ENCODE results near the gene CCDC74B. TPM values are rescaled to one million over a fixed set of nuclear protein-coding genes. Genes with fewer than 3 reads are reported as not detected.
"Not testable (repeated sequence)": the region's sequence is repeated elsewhere in the genome, so short reads cannot be mapped to it uniquely, and the experiment has no call there.

Gene CCDC74B
- total and polyA plus RNA-seq, 4 donors = 0.09 to 0.17 (median 0.09) TPM; not detected in 1

DNA sequence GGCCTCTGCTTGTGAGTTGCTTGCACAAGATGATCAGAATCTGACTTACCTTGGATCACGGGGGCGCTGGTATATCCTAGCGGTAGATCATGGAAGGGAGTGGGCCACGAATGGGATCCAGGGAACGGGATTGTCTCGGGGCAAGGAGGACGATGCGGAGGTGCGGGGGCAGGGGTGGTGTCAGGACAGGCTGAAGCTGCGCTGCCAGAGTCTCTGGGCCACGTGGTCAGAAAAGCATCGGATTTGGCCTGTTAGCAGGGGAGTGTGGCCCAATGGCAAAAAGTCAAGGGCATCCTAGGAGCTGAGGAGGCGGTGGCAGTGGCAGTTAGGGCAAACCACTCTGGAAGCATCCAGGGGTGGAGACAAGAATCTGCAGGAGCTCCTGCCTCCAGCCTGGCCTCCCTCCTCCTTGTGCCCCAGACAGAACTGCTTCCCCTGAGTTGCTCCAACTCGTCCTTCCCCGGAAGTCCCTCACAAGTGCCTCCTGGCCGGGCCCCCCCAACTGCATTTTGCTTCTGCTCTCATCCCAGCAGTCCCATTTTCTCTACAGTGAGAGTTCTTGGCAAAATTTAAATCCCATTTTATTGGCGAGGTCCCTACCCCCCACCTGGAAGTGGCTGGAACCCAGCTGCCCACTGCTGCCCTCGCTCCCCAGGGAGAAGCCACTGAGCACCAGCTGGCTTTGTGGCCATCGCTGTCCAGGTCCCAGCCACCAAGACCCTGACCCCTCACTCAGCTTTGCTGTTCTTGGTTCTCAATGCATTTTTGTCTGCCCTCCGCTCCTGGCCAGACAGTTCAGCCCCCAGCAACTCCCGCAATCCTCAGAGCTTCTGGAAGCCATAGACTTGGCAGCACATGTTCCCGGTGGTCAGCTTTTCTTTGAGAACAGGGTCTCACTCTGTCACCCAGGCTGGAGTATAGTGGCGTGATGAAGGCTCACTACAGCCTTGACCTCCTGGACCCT, 5.6 kb upstream of the CCDC74B start:
- Histone ChIP-seq H3K9ac (ENCODE audit: low read depth in 1 of 2, low read length in 2 of 2) (no peak overlapping the region), H3K4me1 (ENCODE audit: control insufficient read depth in 4 of 4, insufficient read depth in 4 of 4, low read length in 3 of 4) (no peaks in the 10 kb centered on the region), H3K9me3 (ENCODE audit: control insufficient read depth in 4 of 4, low read length in 3 of 4) (no peaks in the 10 kb centered on the region), H3K27ac (ENCODE audit: low read depth in 1 of 2, low read length in 2 of 2) (no peak overlapping the region), H3K36me3 (ENCODE audit: control insufficient read depth in 4 of 4, insufficient read depth in 3 of 4, low read depth in 1 of 4, low read length in 3 of 4) (peaks cover 8 to 19% (median 12%) of the 10 kb centered on the region in 4 donors), H3K4me3 (ENCODE audit: low read depth in 1 of 3, low read length in 3 of 3) (no peak overlapping the region), H3K27me3 (ENCODE audit: control insufficient read depth in 4 of 4, insufficient read depth in 4 of 4, low read length in 3 of 4) (no peaks in the 10 kb centered on the region)
- TF ChIP-seq FOXA2 (IDR thresholded peaks at IDR 0.05) (no peak), RXRA (IDR thresholded peaks at IDR 0.05) (no peak), REST (IDR thresholded peaks at IDR 0.05) (no peak), HNF4G (IDR thresholded peaks at IDR 0.05) (no peak), FOXA1 (IDR thresholded peaks at IDR 0.05) (no peak), GABPA (IDR thresholded peaks at IDR 0.05 in 1 of 2, conservative IDR thresholded peaks at IDR 0.05 in 1 of 2) (no peak), HNF4A (conservative IDR thresholded peaks at IDR 0.05) (no peak), YY1 (IDR thresholded peaks at IDR 0.05) (no peak), EGR1 (IDR thresholded peaks at IDR 0.05; ENCODE audit: low read depth in 2 of 2) (no peak), NR2F2 (IDR thresholded peaks at IDR 0.05) (no peak), RAD21 (IDR thresholded peaks at IDR 0.05) (no peak), ATF3 (IDR thresholded peaks at IDR 0.05) (no peak)
- TF ChIP-seq, protein P1, sequence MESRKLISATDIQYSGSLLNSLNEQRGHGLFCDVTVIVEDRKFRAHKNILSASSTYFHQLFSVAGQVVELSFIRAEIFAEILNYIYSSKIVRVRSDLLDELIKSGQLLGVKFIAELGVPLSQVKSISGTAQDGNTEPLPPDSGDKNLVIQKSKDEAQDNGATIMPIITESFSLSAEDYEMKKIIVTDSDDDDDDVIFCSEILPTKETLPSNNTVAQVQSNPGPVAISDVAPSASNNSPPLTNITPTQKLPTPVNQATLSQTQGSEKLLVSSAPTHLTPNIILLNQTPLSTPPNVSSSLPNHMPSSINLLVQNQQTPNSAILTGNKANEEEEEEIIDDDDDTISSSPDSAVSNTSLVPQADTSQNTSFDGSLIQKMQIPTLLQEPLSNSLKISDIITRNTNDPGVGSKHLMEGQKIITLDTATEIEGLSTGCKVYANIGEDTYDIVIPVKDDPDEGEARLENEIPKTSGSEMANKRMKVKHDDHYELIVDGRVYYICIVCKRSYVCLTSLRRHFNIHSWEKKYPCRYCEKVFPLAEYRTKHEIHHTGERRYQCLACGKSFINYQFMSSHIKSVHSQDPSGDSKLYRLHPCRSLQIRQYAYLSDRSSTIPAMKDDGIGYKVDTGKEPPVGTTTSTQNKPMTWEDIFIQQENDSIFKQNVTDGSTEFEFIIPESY (IDR thresholded peaks at IDR 0.05) = no peak
- TF ChIP-seq, protein P2, sequence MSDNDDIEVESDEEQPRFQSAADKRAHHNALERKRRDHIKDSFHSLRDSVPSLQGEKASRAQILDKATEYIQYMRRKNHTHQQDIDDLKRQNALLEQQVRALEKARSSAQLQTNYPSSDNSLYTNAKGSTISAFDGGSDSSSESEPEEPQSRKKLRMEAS (IDR thresholded peaks at IDR 0.05) = no peak
- TF ChIP-seq, protein P3, sequence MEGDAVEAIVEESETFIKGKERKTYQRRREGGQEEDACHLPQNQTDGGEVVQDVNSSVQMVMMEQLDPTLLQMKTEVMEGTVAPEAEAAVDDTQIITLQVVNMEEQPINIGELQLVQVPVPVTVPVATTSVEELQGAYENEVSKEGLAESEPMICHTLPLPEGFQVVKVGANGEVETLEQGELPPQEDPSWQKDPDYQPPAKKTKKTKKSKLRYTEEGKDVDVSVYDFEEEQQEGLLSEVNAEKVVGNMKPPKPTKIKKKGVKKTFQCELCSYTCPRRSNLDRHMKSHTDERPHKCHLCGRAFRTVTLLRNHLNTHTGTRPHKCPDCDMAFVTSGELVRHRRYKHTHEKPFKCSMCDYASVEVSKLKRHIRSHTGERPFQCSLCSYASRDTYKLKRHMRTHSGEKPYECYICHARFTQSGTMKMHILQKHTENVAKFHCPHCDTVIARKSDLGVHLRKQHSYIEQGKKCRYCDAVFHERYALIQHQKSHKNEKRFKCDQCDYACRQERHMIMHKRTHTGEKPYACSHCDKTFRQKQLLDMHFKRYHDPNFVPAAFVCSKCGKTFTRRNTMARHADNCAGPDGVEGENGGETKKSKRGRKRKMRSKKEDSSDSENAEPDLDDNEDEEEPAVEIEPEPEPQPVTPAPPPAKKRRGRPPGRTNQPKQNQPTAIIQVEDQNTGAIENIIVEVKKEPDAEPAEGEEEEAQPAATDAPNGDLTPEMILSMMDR (IDR thresholded peaks at IDR 0.05; ENCODE audit: low read depth, low read length, missing input control) = no peak
- WGBS = 92% methylated on average over 23 of the region's 23 CpGs
- DNase-seq (ENCODE audit: low spot score) = no peak

DNA sequence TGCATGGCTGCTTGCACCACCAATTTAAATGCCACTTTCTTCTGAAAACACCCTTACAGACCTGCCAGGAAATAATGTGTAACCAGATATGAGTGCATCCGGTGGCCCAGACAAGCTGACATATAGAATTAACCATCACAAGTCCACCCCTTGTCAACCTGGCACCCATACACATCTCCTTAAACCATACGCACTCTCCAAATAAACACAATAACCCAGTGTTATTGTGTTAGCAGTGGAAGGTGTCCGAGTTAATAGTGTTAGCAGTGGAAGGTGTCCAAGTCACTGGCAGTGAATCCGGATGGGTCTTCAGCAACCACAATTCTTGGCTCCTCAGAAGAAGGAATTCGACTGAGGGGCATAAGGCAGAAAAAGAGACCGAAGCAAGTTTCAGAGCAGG, 3.6 kb upstream of the CCDC74B start:
- H3K36me3 ChIP-seq (ENCODE audit: control insufficient read depth in 4 of 4, insufficient read depth in 3 of 4, low read depth in 1 of 4, low read length in 3 of 4); H3K27me3 ChIP-seq (ENCODE audit: control insufficient read depth in 4 of 4, insufficient read depth in 4 of 4, low read length in 3 of 4); H3K27ac ChIP-seq (ENCODE audit: low read depth in 1 of 2, low read length in 2 of 2); H3K4me3 ChIP-seq (ENCODE audit: low read depth in 1 of 3, low read length in 3 of 3); H3K9ac ChIP-seq (ENCODE audit: low read depth in 1 of 2, low read length in 2 of 2); H3K4me1 ChIP-seq (ENCODE audit: control insufficient read depth in 4 of 4, insufficient read depth in 4 of 4, low read length in 3 of 4); H3K9me3 ChIP-seq (ENCODE audit: control insufficient read depth in 4 of 4, low read length in 3 of 4); DNase-seq (ENCODE audit: low spot score): not testable (repeated sequence)
- WGBS = 65% methylated on average over 6 of the region's 6 CpGs

- not testable (repeated sequence) for H3K4me3 ChIP-seq (ENCODE audit: low read depth in 1 of 3, low read length in 3 of 3); DNase-seq (ENCODE audit: low spot score); H3K9me3 ChIP-seq (ENCODE audit: control insufficient read depth in 4 of 4, low read length in 3 of 4); H3K36me3 ChIP-seq (ENCODE audit: control insufficient read depth in 4 of 4, insufficient read depth in 3 of 4, low read depth in 1 of 4, low read length in 3 of 4); H3K9ac ChIP-seq (ENCODE audit: low read depth in 1 of 2, low read length in 2 of 2); H3K27me3 ChIP-seq (ENCODE audit: control insufficient read depth in 4 of 4, insufficient read depth in 4 of 4, low read length in 3 of 4); H3K27ac ChIP-seq (ENCODE audit: low read depth in 1 of 2, low read length in 2 of 2); H3K4me1 ChIP-seq (ENCODE audit: control insufficient read depth in 4 of 4, insufficient read depth in 4 of 4, low read length in 3 of 4)
- WGBS = 49% methylated on average over 22 of the region's 28 CpGs
These were observed 1.5 kb downstream of the CCDC74B start for GRCh38 chr2:130143266-130144039.
